ENCODE data around the gene PRSS33.

DNA sequence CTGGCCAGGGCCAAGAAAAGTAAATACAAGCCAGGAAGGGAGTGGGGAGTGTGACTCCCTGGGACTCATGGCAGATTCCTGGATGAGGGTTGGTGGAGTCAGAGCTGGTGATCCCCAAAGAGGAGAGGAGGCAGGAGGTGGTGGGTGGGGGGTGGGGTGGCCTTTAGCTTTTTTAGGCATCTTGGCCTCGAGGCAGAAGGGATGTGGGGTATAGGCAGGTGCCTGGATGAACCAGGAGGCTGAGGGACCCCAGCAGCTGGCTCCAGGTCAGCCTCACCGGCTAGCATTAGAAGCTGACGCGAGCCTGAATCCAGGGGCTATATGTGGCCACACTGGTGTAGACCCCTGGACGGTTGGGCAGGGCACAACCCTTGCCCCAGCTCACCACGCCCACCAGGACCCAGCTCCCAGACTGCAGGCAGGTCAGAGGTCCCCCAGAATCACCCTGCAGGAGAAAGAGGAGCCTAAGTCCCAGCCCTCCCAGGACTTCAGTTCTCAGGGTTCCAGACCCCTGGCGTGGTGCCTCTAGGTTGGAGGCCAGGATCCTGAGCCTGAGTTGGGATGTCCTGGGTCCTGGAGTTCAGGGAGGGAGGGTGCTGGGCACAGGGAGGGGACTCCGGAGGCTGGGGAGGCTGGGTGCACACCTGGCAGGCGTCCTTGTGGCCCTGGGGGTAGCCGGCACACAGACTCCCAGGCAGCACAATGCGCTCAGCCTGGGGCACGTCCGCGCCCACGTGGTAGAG, 2.8 kb downstream of the PRSS33 start:
- TF ChIP-seq EGR1 (IDR thresholded peaks at IDR 0.05; ENCODE audit: borderline replicate concordance, low read depth, low read length) (no peak), POLR2A (IDR thresholded peaks at IDR 0.05; ENCODE audit: control extremely low read depth in 1 of 2, low read depth in 2 of 2, low read length in 2 of 2) (no peak), TAF1 (IDR thresholded peaks at IDR 0.05; ENCODE audit: low read depth, low read length) (no peak), RBBP5 (IDR thresholded peaks at IDR 0.05; ENCODE audit: borderline replicate concordance, low read depth, low read length) (no peak), EZH2 (IDR thresholded peaks at IDR 0.05; ENCODE audit: low read depth, low read length, severe bottlenecking) (no peak), PHF8 (conservative IDR thresholded peaks at IDR 0.05; ENCODE audit: low read depth, low read length) (no peak)
- TF ChIP-seq, protein P1, sequence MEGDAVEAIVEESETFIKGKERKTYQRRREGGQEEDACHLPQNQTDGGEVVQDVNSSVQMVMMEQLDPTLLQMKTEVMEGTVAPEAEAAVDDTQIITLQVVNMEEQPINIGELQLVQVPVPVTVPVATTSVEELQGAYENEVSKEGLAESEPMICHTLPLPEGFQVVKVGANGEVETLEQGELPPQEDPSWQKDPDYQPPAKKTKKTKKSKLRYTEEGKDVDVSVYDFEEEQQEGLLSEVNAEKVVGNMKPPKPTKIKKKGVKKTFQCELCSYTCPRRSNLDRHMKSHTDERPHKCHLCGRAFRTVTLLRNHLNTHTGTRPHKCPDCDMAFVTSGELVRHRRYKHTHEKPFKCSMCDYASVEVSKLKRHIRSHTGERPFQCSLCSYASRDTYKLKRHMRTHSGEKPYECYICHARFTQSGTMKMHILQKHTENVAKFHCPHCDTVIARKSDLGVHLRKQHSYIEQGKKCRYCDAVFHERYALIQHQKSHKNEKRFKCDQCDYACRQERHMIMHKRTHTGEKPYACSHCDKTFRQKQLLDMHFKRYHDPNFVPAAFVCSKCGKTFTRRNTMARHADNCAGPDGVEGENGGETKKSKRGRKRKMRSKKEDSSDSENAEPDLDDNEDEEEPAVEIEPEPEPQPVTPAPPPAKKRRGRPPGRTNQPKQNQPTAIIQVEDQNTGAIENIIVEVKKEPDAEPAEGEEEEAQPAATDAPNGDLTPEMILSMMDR (IDR thresholded peaks at IDR 0.05; ENCODE audit: control extremely low read depth in 1 of 3, insufficient read depth in 1 of 3, low read depth in 1 of 3, low read length in 3 of 3), result no peak
